Left lung (tissue), 10 donors: ENCODE data around the gene HGS. TPM values are rescaled to one million over a fixed set of nuclear protein-coding genes. Genes with fewer than 3 reads are reported as not detected.

Experiments
- ATAC-seq: fragments of 200-7000 bp; cut with Tn5 transposase; one replicate; pipeline ENCODE4 v1.9.1; 2020; ENCODE audit warnings: moderate library complexity
- DNase-seq, 4 donors: peaks; one replicate each; pipeline ENCODE4 v3.0.0-alpha.2; 2013 to 2020
- H3K27ac ChIP-seq, 2 donors: fragments of 200-600 bp; sonication (generic) in 1 of 2; one replicate each; pipeline versions ENCODE4 v1.5.0 to v1.8.0; 2020 to 2021
- H3K27me3 ChIP-seq, 2 donors: fragments of 200-600 bp; sonication (generic) in 1 of 2; one replicate each; pipeline versions ENCODE4 v1.5.0 to v1.8.0; 2020 to 2021
- H3K36me3 ChIP-seq, 2 donors: fragments of 200-600 bp; sonication (generic) in 1 of 2; one replicate each; pipeline versions ENCODE4 v1.5.0 to v1.8.0; 2020 to 2021
- H3K4me1 ChIP-seq, 2 donors: fragments of 200-600 bp; one replicate each; pipeline ENCODE4 v1.8.0; 2021
- H3K4me3 ChIP-seq, 2 donors: fragments of 200-600 bp; sonication (generic) in 1 of 2; one replicate each; pipeline versions ENCODE4 v1.5.0 to v1.8.0; 2020 to 2021; ENCODE audit warnings: mild to moderate bottlenecking in 1 of 2
- H3K9me3 ChIP-seq, 2 donors: fragments of 200-600 bp; sonication (generic) in 1 of 2; one replicate each; pipeline versions ENCODE4 v1.5.0 to v1.8.0; 2020 to 2021
- CTCF ChIP-seq, 2 donors: fragments of 200-600 bp; sonication (generic) in 1 of 2; IDR thresholded peaks; one replicate each; pipeline versions ENCODE4 v1.5.0 to v1.8.0; 2021; ENCODE audit warnings: antibody characterized with exemption in 2 of 2
- intact Hi-C, 2 donors: fragments of 100-400 bp; cut with DNase I; formaldehyde crosslinking; loops; one replicate each; pipeline versions ENCODE4 v1.11.2 to v1.14.2; 2022
- polyA plus RNA-seq, 6 donors: library from polyadenylated mRNA; unstranded; fragments of 120-200 nt; gene quantifications; one replicate each; pipeline ENCODE4 v1.2.1, GENCODE V29; 2013; ENCODE audit not compliant: insufficient read length in 6 of 6
- total RNA-seq, 2 donors: library from RNA; stranded (reverse); fragmentation: NEBNext Ultra II Directional; extraction: Animal tissue kit (Norgen Biotek cat#: 25700); gene quantifications; one replicate each; pipeline ENCODE4 v1.2.1, GENCODE V29; 2021
- donor health status: DM: no; HTN: yes; CAD: no.
- donor health status: DM: no; HTN: no; CAD: no.

HGS gene
- total and polyA plus RNA-seq, 8 donors, result 72.9 to 123 (median 88.2) TPM

- Histone ChIP-seq H3K36me3 (no peaks in the 10 kb centered on the region), H3K4me1 (peaks cover 7 to 23% of the 10 kb centered on the region in 2 donors), H3K27me3 (peaks cover 0 to 40% of the 10 kb centered on the region in 2 donors), H3K9me3 (no peaks in the 10 kb centered on the region), H3K4me3 (no peak overlapping the region), H3K27ac (no peak overlapping the region)
- intact Hi-C loops, result no loop called here
- TF ChIP-seq CTCF (IDR thresholded peaks at IDR 0.05), result no peak
- ATAC-seq (no peak), DNase-seq (no peak)
Measured at GRCh38 chr17:81725439-81725838, 41.6 kb downstream of the HGS start.

GRCh38 chr17:81726004-81726403 is 42.2 kb downstream of the HGS start:
- Histone ChIP-seq H3K4me3 (no peak overlapping the region), H3K27ac (no peak overlapping the region), H3K27me3 (peaks cover 0 to 45% of the 10 kb centered on the region in 2 donors), H3K9me3 (no peaks in the 10 kb centered on the region), H3K4me1 (peaks cover 7 to 23% of the 10 kb centered on the region in 2 donors), H3K36me3 (no peaks in the 10 kb centered on the region)
- intact Hi-C loops, result no loop called here
- ATAC-seq (peak; percentile 11), DNase-seq (peak in 1 of 4 donors; percentile 70)
- TF ChIP-seq CTCF (IDR thresholded peaks at IDR 0.05), result no peak

- H3K27ac ChIP-seq, result no peak overlapping the region
- H3K36me3 ChIP-seq, result no peaks in the 10 kb centered on the region
- H3K9me3 ChIP-seq, result no peaks in the 10 kb centered on the region
- ATAC-seq, result no peak
- H3K4me1 ChIP-seq, result peaks cover 2 to 13% of the 10 kb centered on the region in 2 donors
- intact Hi-C loops, result no loop called here
- peak in 1 of 4 donors; percentile 35 for DNase-seq
- H3K4me3 ChIP-seq, result no peak overlapping the region
- peaks cover 0 to 55% of the 10 kb centered on the region in 2 donors for H3K27me3 ChIP-seq
- TF ChIP-seq CTCF (IDR thresholded peaks at IDR 0.05), result no peak
Measured at GRCh38 chr17:81727324-81728031, 43.7 kb downstream of the HGS start.

GRCh38 chr17:81733507-81734404 is 49.9 kb downstream of the HGS start:
- ATAC-seq (peak; percentile 96), DNase-seq (peak; percentile 41 to 97 (median 82))
- H3K27me3 ChIP-seq, result peaks cover 0 to 53% of the 10 kb centered on the region in 2 donors
- TF ChIP-seq CTCF (IDR thresholded peaks at IDR 0.05), result peak; percentile 92 to 97
- H3K36me3 ChIP-seq, result no peaks in the 10 kb centered on the region
- H3K9me3 ChIP-seq, result no peaks in the 10 kb centered on the region
- H3K4me1 ChIP-seq, result peaks cover 0 to 28% of the 10 kb centered on the region in 2 donors
- intact Hi-C loops, result no loop called here
- H3K4me3 ChIP-seq, result no peak overlapping the region
- H3K27ac ChIP-seq, result no peak overlapping the region
